H9 (cell line): Measurements from ENCODE around the gene ASS1. TPM values are rescaled to one million over a fixed set of nuclear protein-coding genes. Genes with fewer than 3 reads are reported as not detected.

ENCODE experiments used
- DNase-seq: peaks from one replicate; pipeline ENCODE4 v3.0.0-alpha.2; 2017
- H2AFZ ChIP-seq: one replicate; pipeline ENCODE4 v1.6.1; 2013; ENCODE audit warnings: mild to moderate bottlenecking, low read length, control low read depth, moderate library complexity
- H2AK5ac ChIP-seq: 2 replicates; pipeline ENCODE4 v1.6.1; 2013; ENCODE audit warnings: low read length, control low read depth, mixed read lengths; ENCODE audit not compliant: insufficient read length
- H2BK120ac ChIP-seq: one replicate; pipeline ENCODE4 v1.6.1; 2013; ENCODE audit warnings: low read depth, mild to moderate bottlenecking, low read length, control low read depth, inconsistent platforms; ENCODE audit not compliant: poor library complexity, severe bottlenecking
- H2BK12ac ChIP-seq: 2 replicates; pipeline ENCODE4 v1.6.1; 2013; ENCODE audit warnings: low read length, control low read depth, mixed read lengths, low read depth; ENCODE audit not compliant: insufficient read length
- H2BK15ac ChIP-seq: 2 replicates; pipeline ENCODE4 v1.6.1; 2013; ENCODE audit warnings: low read depth, low read length, control low read depth
- H2BK20ac ChIP-seq: one replicate; pipeline ENCODE4 v1.6.1; 2013; ENCODE audit warnings: low read depth, mild to moderate bottlenecking, low read length, control low read depth, inconsistent platforms; ENCODE audit not compliant: poor library complexity, severe bottlenecking
- H2BK5ac ChIP-seq: 2 replicates; pipeline ENCODE4 v1.6.1; 2013; ENCODE audit warnings: low read length, control low read depth, mixed read lengths; ENCODE audit not compliant: insufficient read length
- H3K14ac ChIP-seq: 2 replicates; pipeline ENCODE4 v1.6.1; 2013; ENCODE audit warnings: low read length, control low read depth; ENCODE audit not compliant: insufficient read depth
- H3K18ac ChIP-seq: 2 replicates; pipeline ENCODE4 v1.6.1; 2013; ENCODE audit warnings: low read depth, mild to moderate bottlenecking, mixed read lengths, low read length, control low read depth; ENCODE audit not compliant: insufficient read length
- H3K23ac ChIP-seq: 2 replicates; pipeline ENCODE4 v1.6.1; 2013; ENCODE audit warnings: low read length, control low read depth, mixed read lengths, low read depth; ENCODE audit not compliant: insufficient read length
- H3K23me2 ChIP-seq: 2 replicates; pipeline ENCODE4 v1.6.1; 2013; ENCODE audit warnings: low read depth, mild to moderate bottlenecking, mixed read lengths, low read length, control low read depth; ENCODE audit not compliant: insufficient read length, poor library complexity, severe bottlenecking
- H3K27ac ChIP-seq: 2 replicates; pipeline ENCODE4 v1.5.1; 2013; ENCODE audit warnings: low read length, control low read depth, mixed read lengths, low read depth; ENCODE audit not compliant: insufficient read length
- H3K27me3 ChIP-seq: 2 replicates; pipeline ENCODE4 v1.6.1; 2013; ENCODE audit warnings: low read length, control low read depth, inconsistent platforms; ENCODE audit not compliant: insufficient read depth
- H3K4ac ChIP-seq: 2 replicates; pipeline ENCODE4 v1.6.1; 2013; ENCODE audit warnings: low read depth, mild to moderate bottlenecking, control low read depth, inconsistent platforms, low read length, moderate library complexity
- H3K4me1 ChIP-seq: 2 replicates; pipeline ENCODE4 v1.6.1; 2013; ENCODE audit warnings: low read length, control low read depth, inconsistent platforms; ENCODE audit not compliant: insufficient read depth
- H3K4me2 ChIP-seq: 2 replicates; pipeline ENCODE4 v1.6.1; 2013; ENCODE audit warnings: low read length, control low read depth, mixed read lengths; ENCODE audit not compliant: insufficient read length, insufficient read depth
- H3K56ac ChIP-seq: 2 replicates; pipeline ENCODE4 v1.6.1; 2013; ENCODE audit warnings: low read depth, mild to moderate bottlenecking, mixed read lengths, low read length, control low read depth; ENCODE audit not compliant: insufficient read length
- H3K79me1 ChIP-seq: 2 replicates; pipeline ENCODE4 v1.6.1; 2013; ENCODE audit warnings: low read depth, mild to moderate bottlenecking, moderate library complexity, low read length, control low read depth, inconsistent platforms; ENCODE audit not compliant: insufficient read depth, poor library complexity, severe bottlenecking
- H3K79me2 ChIP-seq: 2 replicates; pipeline ENCODE4 v1.6.1; 2013; ENCODE audit warnings: low read length, control low read depth, inconsistent platforms; ENCODE audit not compliant: insufficient read depth
- H3K9ac ChIP-seq: 2 replicates; pipeline ENCODE4 v1.6.1; 2013; ENCODE audit warnings: low read length, control low read depth, mixed read lengths; ENCODE audit not compliant: insufficient read length; ENCODE audit errors: extremely low read depth
- H3K9me3 ChIP-seq: one replicate; pipeline ENCODE4 v1.6.1; 2013; ENCODE audit warnings: low read depth, low read length, inconsistent platforms; ENCODE audit not compliant: control insufficient read depth
- H3T11ph ChIP-seq: one replicate; pipeline ENCODE4 v1.6.1; 2013; ENCODE audit warnings: mild to moderate bottlenecking, low read length, control low read depth, inconsistent platforms
- H4K20me1 ChIP-seq: one replicate; pipeline ENCODE4 v1.6.1; 2013; ENCODE audit not compliant: control insufficient read depth, insufficient read length, insufficient read depth
- H4K5ac ChIP-seq: 2 replicates; pipeline ENCODE4 v1.6.1; 2013; ENCODE audit warnings: low read depth, mild to moderate bottlenecking, mixed read lengths, low read length, control low read depth; ENCODE audit not compliant: insufficient read length
- H4K8ac ChIP-seq: replicated peaks from 2 replicates; pipeline ENCODE4 v1.6.1; 2013; ENCODE audit warnings: low read length, control low read depth, mixed read lengths, low read depth; ENCODE audit not compliant: insufficient read length
- H4K91ac ChIP-seq: 2 replicates; pipeline ENCODE4 v1.6.1; 2013; ENCODE audit warnings: low read depth, mild to moderate bottlenecking, moderate library complexity, mixed read lengths, low read length, control low read depth; ENCODE audit not compliant: insufficient read length
- H3K27ac Mint-ChIP-seq, 3 experiments: 2 replicates in 2 of 3; 3 replicates in 1 of 3; pipeline ENCODE4 v1.8.0; 2020 to 2021; ENCODE audit warnings: mixed read lengths in 3 of 3, mild to moderate bottlenecking in 1 of 3, moderate library complexity in 1 of 3
- H3K27me3 Mint-ChIP-seq: 2 replicates; pipeline ENCODE4 v1.8.0; 2021; ENCODE audit warnings: low read depth, mild to moderate bottlenecking, moderate library complexity, mixed read lengths
- H3K36me3 Mint-ChIP-seq, 3 experiments: 2 replicates in 2 of 3; 3 replicates in 1 of 3; pipeline ENCODE4 v1.8.0; 2020 to 2021; ENCODE audit warnings: low read depth in 3 of 3, mixed read lengths in 3 of 3; ENCODE audit not compliant: insufficient read depth in 1 of 3
- H3K4me1 Mint-ChIP-seq, 2 experiments: 2 replicates each; pipeline ENCODE4 v1.8.0; 2020; ENCODE audit warnings: mixed read lengths in 2 of 2
- H3K4me3 Mint-ChIP-seq, 2 experiments: 2 replicates in 1 of 2; 3 replicates in 1 of 2; pipeline ENCODE4 v1.8.0; 2020 to 2021; ENCODE audit warnings: mild to moderate bottlenecking in 2 of 2, mixed read lengths in 2 of 2, moderate library complexity in 1 of 2
- H3K9me3 Mint-ChIP-seq, 2 experiments: 2 replicates in 1 of 2; 3 replicates in 1 of 2; pipeline ENCODE4 v1.8.0; 2020; ENCODE audit warnings: mild to moderate bottlenecking in 2 of 2, mixed read lengths in 2 of 2, moderate library complexity in 1 of 2
- WGBS: extraction: QIAGEN DNeasy Blood & Tissue Kit; methylation state at CpG from one replicate; pipeline ENCODE4 v1.1.7; 2013; ENCODE audit warnings: missing lambda C conversion rate, low lambda C conversion rate, mixed read lengths; ENCODE audit not compliant: insufficient read length; ENCODE audit errors: extremely low coverage; 5-methylcytosine and 5-hydroxymethylcytosine counted together
- total RNA-seq: library from RNA; stranded (reverse); gene quantifications from 2 replicates; pipeline ENCODE4 v1.2.1, GENCODE V29; 2021
- TF ChIP-seq, protein P1 (sequence below): fragments of 200-600 bp; sonication (generic); conservative IDR thresholded peaks from 3 replicates; pipeline ENCODE4 v1.8.0; 2021; ENCODE audit warnings: antibody characterized with exemption, mild to moderate bottlenecking

Gene ASS1
- total RNA-seq, 1 experiment from 2014 or later, result 118 TPM

DNA sequence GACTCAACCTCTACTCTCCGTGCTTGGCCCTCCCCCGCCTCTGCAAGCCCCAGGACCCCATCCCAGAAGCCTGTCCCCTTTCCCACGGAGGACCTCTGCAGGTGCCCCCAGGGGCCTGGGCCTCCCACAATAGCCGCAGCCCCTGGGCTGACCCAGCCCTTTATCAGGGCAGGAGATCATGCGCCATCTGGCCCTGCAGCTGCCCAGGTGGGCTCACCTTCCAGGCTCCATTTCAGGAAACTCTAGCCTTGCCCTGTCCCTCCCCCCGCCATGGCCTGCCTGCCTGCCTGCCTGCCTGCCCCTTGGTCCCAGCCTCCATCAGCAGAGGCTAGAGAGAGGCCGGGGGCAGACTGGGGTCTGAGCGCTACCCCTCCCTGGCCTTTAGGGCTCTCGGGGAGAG lies 48.7 kb downstream of the ASS1 start:
- Mint-ChIP-seq H3K36me3 (peaks cover 22 to 63% (median 46%) of the 10 kb centered on the region in 3 experiments), H3K27me3 (no peaks in the 10 kb centered on the region; the same call in 1 of the 2 replicates), H3K4me1 (peaks cover 0 to 10% of the 10 kb centered on the region in 2 experiments; a peak in 2 of 4 replicates), H3K27ac (no peak overlapping the region; a peak in 1 of 7 replicates), H3K4me3 (no peak overlapping the region), H3K9me3 (peaks cover 5 to 6% of the 10 kb centered on the region in 2 experiments; a peak in 4 of 5 replicates)
- Histone ChIP-seq H3K23me2 (no peaks in the 10 kb centered on the region), H3K9me3 (peaks cover 6% of the 10 kb centered on the region), H3K14ac (no peak overlapping the region; the same call in 1 of the 2 replicates), H3K4ac (no peak overlapping the region), H3K27me3 (no peaks in the 10 kb centered on the region), H2BK20ac (no peak overlapping the region), H4K8ac (no peak overlapping the region), H2AK5ac (no peak overlapping the region), H2AFZ (no peak overlapping the region), H3K27ac (no peak overlapping the region), H3K79me2 (no peaks in the 10 kb centered on the region), H3K23ac (no peak overlapping the region), H3K79me1 (no peaks in the 10 kb centered on the region), H2BK12ac (no peak overlapping the region), H2BK15ac (no peak overlapping the region), H3K4me1 (no peaks in the 10 kb centered on the region), H3K9ac (no peak overlapping the region), H3T11ph (no peak overlapping the region), H4K91ac (no peak overlapping the region), H4K5ac (no peak overlapping the region), H2BK120ac (no peak overlapping the region), H4K20me1 (peaks cover 3% of the 10 kb centered on the region), H3K4me2 (no peak overlapping the region), H2BK5ac (no peak overlapping the region), H3K18ac (no peak overlapping the region), H3K56ac (no peak overlapping the region)
- no CpG with 5 or more reads among the region's 9 CpGs for WGBS
- no peak for DNase-seq
- TF ChIP-seq, protein P1, sequence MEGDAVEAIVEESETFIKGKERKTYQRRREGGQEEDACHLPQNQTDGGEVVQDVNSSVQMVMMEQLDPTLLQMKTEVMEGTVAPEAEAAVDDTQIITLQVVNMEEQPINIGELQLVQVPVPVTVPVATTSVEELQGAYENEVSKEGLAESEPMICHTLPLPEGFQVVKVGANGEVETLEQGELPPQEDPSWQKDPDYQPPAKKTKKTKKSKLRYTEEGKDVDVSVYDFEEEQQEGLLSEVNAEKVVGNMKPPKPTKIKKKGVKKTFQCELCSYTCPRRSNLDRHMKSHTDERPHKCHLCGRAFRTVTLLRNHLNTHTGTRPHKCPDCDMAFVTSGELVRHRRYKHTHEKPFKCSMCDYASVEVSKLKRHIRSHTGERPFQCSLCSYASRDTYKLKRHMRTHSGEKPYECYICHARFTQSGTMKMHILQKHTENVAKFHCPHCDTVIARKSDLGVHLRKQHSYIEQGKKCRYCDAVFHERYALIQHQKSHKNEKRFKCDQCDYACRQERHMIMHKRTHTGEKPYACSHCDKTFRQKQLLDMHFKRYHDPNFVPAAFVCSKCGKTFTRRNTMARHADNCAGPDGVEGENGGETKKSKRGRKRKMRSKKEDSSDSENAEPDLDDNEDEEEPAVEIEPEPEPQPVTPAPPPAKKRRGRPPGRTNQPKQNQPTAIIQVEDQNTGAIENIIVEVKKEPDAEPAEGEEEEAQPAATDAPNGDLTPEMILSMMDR, result no peak
